ENCODE data around the gene NEMF.
"Not testable (repeated sequence)": the region's sequence is repeated elsewhere in the genome, so short reads cannot be mapped to it uniquely, and the experiment has no call there.

The NEMF gene

GRCh38 chr14:49853158-49853477 lies 530 bp upstream of the NEMF start:
- Mint-ChIP-seq H3K27ac (peak overlapping the region; percentile 98 to 99 (median 98)), H3K27me3 (ENCODE audit: low read depth) (no peaks in the 10 kb centered on the region), H3K4me1 (peaks cover 31% of the 10 kb centered on the region), H3K4me3 (peak overlapping the region; percentile 86 to 98 (median 95)), H3K9me3 (no peaks in the 10 kb centered on the region), H3K36me3 (ENCODE audit: low read depth) (peaks cover 21% of the 10 kb centered on the region)
- peak in 1 of 3 experiments; percentile 42 for TF ChIP-seq CTCF (IDR thresholded peaks at IDR 0.05; ENCODE audit: unreplicated experiment in 3 of 3)

- Mint-ChIP-seq H3K4me1 (peaks cover 26% of the 10 kb centered on the region), H3K9me3 (no peaks in the 10 kb centered on the region), H3K27ac (peak overlapping the region; percentile 98 to 99 (median 98)), H3K27me3 (ENCODE audit: low read depth) (no peaks in the 10 kb centered on the region), H3K4me3 (peak overlapping the region; percentile 86 to 98 (median 95)), H3K36me3 (ENCODE audit: low read depth) (peaks cover 29% of the 10 kb centered on the region)
- no peak for TF ChIP-seq CTCF (IDR thresholded peaks at IDR 0.05; ENCODE audit: unreplicated experiment in 3 of 3)
Measured at GRCh38 chr14:49851813-49852212, 775 bp downstream of the NEMF start.

GRCh38 chr14:49849213-49849847 lies 3.3 kb downstream of the NEMF start:
- Mint-ChIP-seq H3K4me1 (peaks cover 26% of the 10 kb centered on the region), H3K9me3 (no peaks in the 10 kb centered on the region), H3K27me3 (ENCODE audit: low read depth) (no peaks in the 10 kb centered on the region), H3K27ac (no peak overlapping the region), H3K36me3 (ENCODE audit: low read depth) (peaks cover 47% of the 10 kb centered on the region), H3K4me3 (peak overlapping the region; percentile 31 to 63 (median 50))
- TF ChIP-seq CTCF (IDR thresholded peaks at IDR 0.05; ENCODE audit: unreplicated experiment in 3 of 3): no peak

GRCh38 chr14:49828640-49829039 lies 23.9 kb downstream of the NEMF start:
- Mint-ChIP-seq H3K4me3 (no peak overlapping the region), H3K9me3 (no peaks in the 10 kb centered on the region)

GRCh38 chr14:49820176-49820575 lies 32.4 kb downstream of the NEMF start:
- Mint-ChIP-seq H3K9me3 (peaks cover 26% of the 10 kb centered on the region), H3K36me3 (ENCODE audit: low read depth) (peaks cover 86% of the 10 kb centered on the region), H3K27ac (no peak overlapping the region), H3K4me1 (no peaks in the 10 kb centered on the region), H3K4me3 (no peak overlapping the region), H3K27me3 (ENCODE audit: low read depth) (no peaks in the 10 kb centered on the region)
- no peak for TF ChIP-seq CTCF (IDR thresholded peaks at IDR 0.05; ENCODE audit: unreplicated experiment in 3 of 3)

More at GRCh38 chr14:49828640-49829039, 23.9 kb downstream of the NEMF start:
- no peak for TF ChIP-seq CTCF (IDR thresholded peaks at IDR 0.05; ENCODE audit: unreplicated experiment in 3 of 3)
- H3K36me3 Mint-ChIP-seq (ENCODE audit: low read depth): peaks cover 86% of the 10 kb centered on the region
- no peaks in the 10 kb centered on the region for H3K4me1 Mint-ChIP-seq
- H3K27ac Mint-ChIP-seq: no peak overlapping the region
- H3K27me3 Mint-ChIP-seq (ENCODE audit: low read depth): no peaks in the 10 kb centered on the region

GRCh38 chr14:49816844-49817243 lies 35.7 kb downstream of the NEMF start:
- no peak overlapping the region for H3K27ac Mint-ChIP-seq
- peaks cover 29% of the 10 kb centered on the region for H3K9me3 Mint-ChIP-seq
- H3K4me1 Mint-ChIP-seq: no peaks in the 10 kb centered on the region
- H3K4me3 Mint-ChIP-seq: no peak overlapping the region
- peaks cover 91% of the 10 kb centered on the region for H3K36me3 Mint-ChIP-seq (ENCODE audit: low read depth)
- no peak for TF ChIP-seq CTCF (IDR thresholded peaks at IDR 0.05; ENCODE audit: unreplicated experiment in 3 of 3)
- H3K27me3 Mint-ChIP-seq (ENCODE audit: low read depth): no peaks in the 10 kb centered on the region

- H3K4me1 Mint-ChIP-seq; H3K4me3 Mint-ChIP-seq; H3K27ac Mint-ChIP-seq; H3K27me3 Mint-ChIP-seq (ENCODE audit: low read depth): not testable (repeated sequence)
- Mint-ChIP-seq H3K9me3 (peaks cover 30% of the 10 kb centered on the region), H3K36me3 (ENCODE audit: low read depth) (peaks cover 96% of the 10 kb centered on the region)
Measured at GRCh38 chr14:49816118-49816517, 36.5 kb downstream of the NEMF start.
